ENCODE results near the gene TM4SF18.

DNA sequence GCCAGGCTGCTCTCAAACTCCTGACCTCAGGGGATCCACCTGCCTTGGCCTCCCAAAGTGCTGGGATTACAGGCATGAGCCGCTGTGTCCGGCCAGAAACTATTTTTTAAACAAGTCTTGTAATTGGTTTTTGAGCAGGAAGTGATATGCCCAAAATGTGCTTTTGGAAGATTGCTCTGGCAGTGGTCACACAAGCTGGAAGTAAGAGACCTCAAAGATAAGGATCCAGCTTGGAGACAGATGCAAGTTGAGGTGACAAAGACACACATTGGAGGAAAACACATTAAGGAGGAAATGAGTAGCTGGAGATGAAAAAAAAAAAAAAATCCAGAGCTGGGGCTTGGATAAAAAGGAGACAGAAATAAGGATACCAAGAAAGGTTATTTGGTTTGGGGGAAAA is 6.3 kb downstream of the TM4SF18 start:
- TF ChIP-seq, protein P1, sequence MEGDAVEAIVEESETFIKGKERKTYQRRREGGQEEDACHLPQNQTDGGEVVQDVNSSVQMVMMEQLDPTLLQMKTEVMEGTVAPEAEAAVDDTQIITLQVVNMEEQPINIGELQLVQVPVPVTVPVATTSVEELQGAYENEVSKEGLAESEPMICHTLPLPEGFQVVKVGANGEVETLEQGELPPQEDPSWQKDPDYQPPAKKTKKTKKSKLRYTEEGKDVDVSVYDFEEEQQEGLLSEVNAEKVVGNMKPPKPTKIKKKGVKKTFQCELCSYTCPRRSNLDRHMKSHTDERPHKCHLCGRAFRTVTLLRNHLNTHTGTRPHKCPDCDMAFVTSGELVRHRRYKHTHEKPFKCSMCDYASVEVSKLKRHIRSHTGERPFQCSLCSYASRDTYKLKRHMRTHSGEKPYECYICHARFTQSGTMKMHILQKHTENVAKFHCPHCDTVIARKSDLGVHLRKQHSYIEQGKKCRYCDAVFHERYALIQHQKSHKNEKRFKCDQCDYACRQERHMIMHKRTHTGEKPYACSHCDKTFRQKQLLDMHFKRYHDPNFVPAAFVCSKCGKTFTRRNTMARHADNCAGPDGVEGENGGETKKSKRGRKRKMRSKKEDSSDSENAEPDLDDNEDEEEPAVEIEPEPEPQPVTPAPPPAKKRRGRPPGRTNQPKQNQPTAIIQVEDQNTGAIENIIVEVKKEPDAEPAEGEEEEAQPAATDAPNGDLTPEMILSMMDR (IDR thresholded peaks at IDR 0.05): no peak
- no peak for TF ChIP-seq POLR2A (IDR thresholded peaks at IDR 0.05)

All from thyroid gland (tissue), 4 donors.